Measurements from ENCODE around the gene DDX42.

- TF ChIP-seq, protein P1, sequence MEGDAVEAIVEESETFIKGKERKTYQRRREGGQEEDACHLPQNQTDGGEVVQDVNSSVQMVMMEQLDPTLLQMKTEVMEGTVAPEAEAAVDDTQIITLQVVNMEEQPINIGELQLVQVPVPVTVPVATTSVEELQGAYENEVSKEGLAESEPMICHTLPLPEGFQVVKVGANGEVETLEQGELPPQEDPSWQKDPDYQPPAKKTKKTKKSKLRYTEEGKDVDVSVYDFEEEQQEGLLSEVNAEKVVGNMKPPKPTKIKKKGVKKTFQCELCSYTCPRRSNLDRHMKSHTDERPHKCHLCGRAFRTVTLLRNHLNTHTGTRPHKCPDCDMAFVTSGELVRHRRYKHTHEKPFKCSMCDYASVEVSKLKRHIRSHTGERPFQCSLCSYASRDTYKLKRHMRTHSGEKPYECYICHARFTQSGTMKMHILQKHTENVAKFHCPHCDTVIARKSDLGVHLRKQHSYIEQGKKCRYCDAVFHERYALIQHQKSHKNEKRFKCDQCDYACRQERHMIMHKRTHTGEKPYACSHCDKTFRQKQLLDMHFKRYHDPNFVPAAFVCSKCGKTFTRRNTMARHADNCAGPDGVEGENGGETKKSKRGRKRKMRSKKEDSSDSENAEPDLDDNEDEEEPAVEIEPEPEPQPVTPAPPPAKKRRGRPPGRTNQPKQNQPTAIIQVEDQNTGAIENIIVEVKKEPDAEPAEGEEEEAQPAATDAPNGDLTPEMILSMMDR (IDR thresholded peaks at IDR 0.05; ENCODE audit: low read depth, low read length, poor library complexity, severe bottlenecking) = no peak
- TF ChIP-seq EZH2phosphoT487 (IDR thresholded peaks at IDR 0.05; ENCODE audit: borderline replicate concordance, low read length) = no peak
These were observed 11.6 kb upstream of the DDX42 start for GRCh38 chr17:63762161-63763078.

Measured in DOHH2 (cell line).